GM21367 (cell line): ENCODE measurements around the gene GNAI3.
"Not testable (repeated sequence)": the region's sequence is repeated elsewhere in the genome, so short reads cannot be mapped to it uniquely, and the experiment has no call there.

Experiments
- ATAC-seq: cut with Tn5 transposase; IDR thresholded peaks from one replicate; pipeline ENCODE4 v1.9.1; 2021; ENCODE audit not compliant: unreplicated experiment

GNAI3 gene

GRCh38 chr1:109657395-109657794 lies 109.0 kb downstream of the GNAI3 start:
- no peak for ATAC-seq

GRCh38 chr1:109657970-109658369 lies 109.6 kb downstream of the GNAI3 start:
- ATAC-seq: no peak

- ATAC-seq: no peak
Measured at GRCh38 chr1:109658533-109659042, 110.2 kb downstream of the GNAI3 start.

- no peak for ATAC-seq
Measured at GRCh38 chr1:109659145-109659544, 110.7 kb downstream of the GNAI3 start.

- no peak for ATAC-seq
Measured at GRCh38 chr1:109659997-109660690, 111.7 kb downstream of the GNAI3 start.

- not testable (repeated sequence) for ATAC-seq
Measured at GRCh38 chr1:109660691-109661026, 112.2 kb downstream of the GNAI3 start.

GRCh38 chr1:109661391-109661790 lies 113.0 kb downstream of the GNAI3 start:
- ATAC-seq: no peak

- ATAC-seq: no peak
Measured at GRCh38 chr1:109664671-109665070, 116.3 kb downstream of the GNAI3 start.

- peak; percentile 87 for ATAC-seq
Measured at GRCh38 chr1:109667452-109668122, 119.2 kb downstream of the GNAI3 start, which contains the start of gene GSTM2. Gene GSTM2, plus strand, starts transcription at chr1:109668057. Its CDS starts 59 bp downstream, at chr1:109668116.
